Fibroblast of pulmonary artery (primary cell): ENCODE data around the gene CPVL.

Experiments
- DNase-seq: peaks from one replicate; pipeline ENCODE4 v3.0.0-alpha.2; 2010; ENCODE audit warnings: low read depth
- H3K4me3 ChIP-seq: replicated peaks from 2 replicates; pipeline ENCODE4 v1.5.1; 2011; ENCODE audit warnings: low read depth, mild to moderate bottlenecking, control low read depth, low read length, moderate library complexity
- CTCF ChIP-seq: IDR thresholded peaks from 2 replicates; pipeline ENCODE4 v1.5.1; 2011; ENCODE audit warnings: mild to moderate bottlenecking, control low read depth, low read length, inconsistent platforms; ENCODE audit errors: missing control alignments

CPVL gene

GRCh38 chr7:29005406-29005805, 140.9 kb downstream of the CPVL start:
- H3K4me3 ChIP-seq: no peak overlapping the region
- no peak for DNase-seq
- no peak for TF ChIP-seq CTCF

- no peak for DNase-seq
- no peak for TF ChIP-seq CTCF
- no peak overlapping the region for H3K4me3 ChIP-seq
Observed at GRCh38 chr7:29003703-29004102, 142.6 kb downstream of the CPVL start.

- no peak for TF ChIP-seq CTCF
- H3K4me3 ChIP-seq: no peak overlapping the region
- no peak for DNase-seq
Observed at GRCh38 chr7:29000717-29001076, 145.6 kb downstream of the CPVL start.

- H3K4me3 ChIP-seq: no peak overlapping the region
- no peak for DNase-seq
- no peak for TF ChIP-seq CTCF
Observed at GRCh38 chr7:28999895-29000716, 146.2 kb downstream of the CPVL start.

GRCh38 chr7:28999427-28999826, 146.9 kb downstream of the CPVL start:
- DNase-seq: no peak
- TF ChIP-seq CTCF: no peak
- no peak overlapping the region for H3K4me3 ChIP-seq

GRCh38 chr7:28998105-28998504, 148.2 kb downstream of the CPVL start:
- TF ChIP-seq CTCF: no peak
- H3K4me3 ChIP-seq: no peak overlapping the region
- no peak for DNase-seq

- no peak for TF ChIP-seq CTCF
- DNase-seq: no peak
- H3K4me3 ChIP-seq: no peak overlapping the region
Observed at GRCh38 chr7:28996836-28997235, 149.5 kb downstream of the CPVL start.
